GM10266 (cell line): ENCODE measurements around the gene ATG2A.
"Not testable (repeated sequence)": the region's sequence is repeated elsewhere in the genome, so short reads cannot be mapped to it uniquely, and the experiment has no call there.

Experiments
- DNase-seq: peaks from one replicate; pipeline ENCODE4 v3.0.0; 2012; ENCODE audit errors: extremely low spot score
- CTCF ChIP-seq: IDR thresholded peaks from 2 replicates; pipeline ENCODE4 v1.5.1; 2012; ENCODE audit warnings: mild to moderate bottlenecking, low read depth; ENCODE audit not compliant: control insufficient read depth, insufficient read depth; ENCODE audit errors: missing control alignments

ATG2A gene

DNA sequence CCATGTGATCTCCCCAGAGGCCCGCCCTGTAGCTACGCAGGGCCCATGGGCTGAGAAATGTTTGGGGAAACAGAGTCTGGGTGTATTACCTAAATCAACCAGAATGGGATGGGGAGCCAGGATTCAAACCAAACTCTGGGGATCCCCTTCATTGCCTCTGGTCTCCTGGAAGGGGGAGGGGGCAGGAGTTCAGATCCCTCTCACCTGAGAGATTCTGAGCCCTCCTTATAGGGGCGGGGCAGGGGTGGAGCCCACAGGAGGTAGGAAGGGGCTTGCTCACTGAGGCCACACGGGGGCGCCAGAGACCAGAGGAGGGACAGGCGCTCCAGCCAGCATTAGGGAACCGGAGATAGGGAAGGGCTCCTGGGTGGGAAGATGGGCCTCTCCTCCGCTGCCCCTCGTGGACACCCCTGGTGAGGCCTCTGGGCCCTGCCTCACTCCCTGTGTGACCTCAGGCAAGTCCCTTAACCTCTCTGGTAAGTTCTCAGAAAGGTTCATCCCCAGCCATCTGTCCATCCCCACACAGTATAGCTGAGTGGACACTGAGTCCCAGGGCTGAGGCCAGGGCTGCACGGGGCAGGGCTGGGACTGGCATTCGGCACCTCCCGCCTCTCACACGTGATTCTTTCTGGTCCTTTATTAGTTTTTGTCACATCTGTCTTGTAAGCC, 69.9 kb downstream of the ATG2A start:
- TF ChIP-seq CTCF: peak; percentile 98
- peak; percentile 93 for DNase-seq

- DNase-seq: not testable (repeated sequence)
Measured at GRCh38 chr11:64845776-64846129, 71.3 kb downstream of the ATG2A start.

GRCh38 chr11:64845129-64845775, 71.8 kb downstream of the ATG2A start:
- no peak for TF ChIP-seq CTCF
- DNase-seq: no peak
